Skeletal muscle satellite cell (primary cell): Measurements from ENCODE around the gene MAPK10.

Experiments used
- H3K27me3 ChIP-seq: 2 replicates; pipeline ENCODE4 v1.7.0; 2013; ENCODE audit warnings: low read length; ENCODE audit not compliant: control insufficient read depth, insufficient read depth
- H3K36me3 ChIP-seq: 2 replicates; pipeline ENCODE4 v1.7.0; 2013; ENCODE audit warnings: mild to moderate bottlenecking, control low read depth, low read length; ENCODE audit not compliant: insufficient read depth
- H3K4me1 ChIP-seq: 2 replicates; pipeline ENCODE4 v1.7.0; 2013; ENCODE audit warnings: low read length; ENCODE audit not compliant: control insufficient read depth, insufficient read depth
- H3K4me2 ChIP-seq: 2 replicates; pipeline ENCODE4 v1.7.0; 2013; ENCODE audit warnings: mild to moderate bottlenecking, low read length
- H3K4me3 ChIP-seq: 2 replicates; pipeline ENCODE4 v1.7.0; 2013; ENCODE audit warnings: low read length
- H3K9ac ChIP-seq: 2 replicates; pipeline ENCODE4 v1.7.0; 2013; ENCODE audit warnings: mild to moderate bottlenecking, low read depth, low read length, moderate library complexity
- H3K9me3 ChIP-seq: replicated peaks from 2 replicates; pipeline ENCODE4 v1.7.0; 2013; ENCODE audit warnings: mild to moderate bottlenecking, control low read depth, low read length

MAPK10 gene

GRCh38 chr4:86242677-86243076, 117.2 kb downstream of the MAPK10 start:
- Histone ChIP-seq H3K27me3 (no peaks in the 10 kb centered on the region), H3K4me3 (no peak overlapping the region), H3K4me1 (no peaks in the 10 kb centered on the region), H3K4me2 (no peak overlapping the region), H3K36me3 (no peaks in the 10 kb centered on the region), H3K9me3 (no peaks in the 10 kb centered on the region), H3K9ac (no peak overlapping the region)

- H3K27me3 ChIP-seq = no peaks in the 10 kb centered on the region
- no peaks in the 10 kb centered on the region for H3K4me1 ChIP-seq
- H3K4me2 ChIP-seq = no peak overlapping the region
- no peaks in the 10 kb centered on the region for H3K9me3 ChIP-seq
- H3K9ac ChIP-seq = no peak overlapping the region
- H3K36me3 ChIP-seq = no peaks in the 10 kb centered on the region
- H3K4me3 ChIP-seq = no peak overlapping the region
These were observed 124.3 kb downstream of the MAPK10 start for GRCh38 chr4:86235549-86235948.

GRCh38 chr4:86233681-86234080, 126.2 kb downstream of the MAPK10 start:
- Histone ChIP-seq H3K4me3 (no peak overlapping the region), H3K36me3 (no peaks in the 10 kb centered on the region), H3K4me1 (no peaks in the 10 kb centered on the region), H3K9ac (no peak overlapping the region), H3K4me2 (no peak overlapping the region), H3K27me3 (no peaks in the 10 kb centered on the region), H3K9me3 (no peaks in the 10 kb centered on the region)

GRCh38 chr4:86233090-86233489, 126.8 kb downstream of the MAPK10 start:
- Histone ChIP-seq H3K9me3 (no peaks in the 10 kb centered on the region), H3K36me3 (no peaks in the 10 kb centered on the region), H3K27me3 (no peaks in the 10 kb centered on the region), H3K4me1 (no peaks in the 10 kb centered on the region), H3K4me2 (no peak overlapping the region), H3K4me3 (no peak overlapping the region), H3K9ac (no peak overlapping the region)

GRCh38 chr4:86223472-86223871, 136.4 kb downstream of the MAPK10 start:
- no peaks in the 10 kb centered on the region for H3K9me3 ChIP-seq
- no peak overlapping the region for H3K4me3 ChIP-seq
- H3K4me2 ChIP-seq = no peak overlapping the region
- no peaks in the 10 kb centered on the region for H3K36me3 ChIP-seq
- peaks cover 10% of the 10 kb centered on the region for H3K4me1 ChIP-seq
- H3K9ac ChIP-seq = no peak overlapping the region
- no peaks in the 10 kb centered on the region for H3K27me3 ChIP-seq

- no peak overlapping the region for H3K4me3 ChIP-seq
- H3K27me3 ChIP-seq = no peaks in the 10 kb centered on the region
- H3K9me3 ChIP-seq = no peaks in the 10 kb centered on the region
- no peak overlapping the region for H3K9ac ChIP-seq
- H3K4me1 ChIP-seq = peaks cover 10% of the 10 kb centered on the region
- no peak overlapping the region for H3K4me2 ChIP-seq
- H3K36me3 ChIP-seq = no peaks in the 10 kb centered on the region
These were observed 138.9 kb downstream of the MAPK10 start for GRCh38 chr4:86221002-86221401.

GRCh38 chr4:86220121-86220520, 139.7 kb downstream of the MAPK10 start:
- Histone ChIP-seq H3K36me3 (no peaks in the 10 kb centered on the region), H3K27me3 (no peaks in the 10 kb centered on the region), H3K9ac (no peak overlapping the region), H3K9me3 (no peaks in the 10 kb centered on the region), H3K4me3 (no peak overlapping the region), H3K4me1 (peaks cover 10% of the 10 kb centered on the region), H3K4me2 (no peak overlapping the region)

- H3K36me3 ChIP-seq = no peaks in the 10 kb centered on the region
- peaks cover 10% of the 10 kb centered on the region for H3K4me1 ChIP-seq
- no peak overlapping the region for H3K4me2 ChIP-seq
- H3K4me3 ChIP-seq = no peak overlapping the region
- H3K27me3 ChIP-seq = no peaks in the 10 kb centered on the region
- H3K9me3 ChIP-seq = no peaks in the 10 kb centered on the region
- no peak overlapping the region for H3K9ac ChIP-seq
These were observed 140.9 kb downstream of the MAPK10 start for GRCh38 chr4:86218746-86219473.

- no peaks in the 10 kb centered on the region for H3K4me1 ChIP-seq
- H3K36me3 ChIP-seq = no peaks in the 10 kb centered on the region
- H3K4me2 ChIP-seq = no peak overlapping the region
- H3K9me3 ChIP-seq = no peaks in the 10 kb centered on the region
- H3K27me3 ChIP-seq = no peaks in the 10 kb centered on the region
- no peak overlapping the region for H3K4me3 ChIP-seq
- H3K9ac ChIP-seq = no peak overlapping the region
These were observed 156.7 kb downstream of the MAPK10 start for GRCh38 chr4:86203176-86203575.

GRCh38 chr4:86185659-86186058, 174.2 kb downstream of the MAPK10 start:
- Histone ChIP-seq H3K36me3 (no peaks in the 10 kb centered on the region), H3K4me3 (no peak overlapping the region), H3K27me3 (no peaks in the 10 kb centered on the region), H3K9ac (no peak overlapping the region), H3K9me3 (no peaks in the 10 kb centered on the region), H3K4me2 (no peak overlapping the region), H3K4me1 (peaks cover 7% of the 10 kb centered on the region)

- Histone ChIP-seq H3K4me3 (no peak overlapping the region), H3K9ac (no peak overlapping the region), H3K27me3 (no peaks in the 10 kb centered on the region), H3K36me3 (no peaks in the 10 kb centered on the region), H3K9me3 (no peaks in the 10 kb centered on the region), H3K4me2 (no peak overlapping the region), H3K4me1 (peaks cover 7% of the 10 kb centered on the region)
These were observed 175.0 kb downstream of the MAPK10 start for GRCh38 chr4:86184901-86185285.

- Histone ChIP-seq H3K36me3 (no peaks in the 10 kb centered on the region), H3K4me3 (no peak overlapping the region), H3K9me3 (peaks cover 4% of the 10 kb centered on the region), H3K4me1 (peaks cover 7% of the 10 kb centered on the region), H3K4me2 (no peak overlapping the region), H3K27me3 (no peaks in the 10 kb centered on the region), H3K9ac (no peak overlapping the region)
These were observed 175.5 kb downstream of the MAPK10 start for GRCh38 chr4:86184216-86184900.
